A673 (cell line): ENCODE results near the gene SLFN11. TPM values are rescaled to one million over a fixed set of nuclear protein-coding genes. Genes with fewer than 3 reads are reported as not detected.
"Not testable (repeated sequence)": the region's sequence is repeated elsewhere in the genome, so short reads cannot be mapped to it uniquely, and the experiment has no call there.

Experiments
- BruUV-seq: library from RNA; stranded (reverse); fragments of 400-500 nt; replicated peaks from 2 replicates; lab custom pipeline; 2021; lab: Mats Ljungman, UMichigan
- CTCF ChIA-PET: fragments of 300-600 bp; sonication (Branson Sonifier 250); formaldehyde crosslinking; loops from one replicate; lab custom pipeline; 2022; ENCODE audit warnings: antibody characterized with exemption; lab: Charles Lee
- POLR2A ChIA-PET: fragments of 300-600 bp; sonication (Branson Sonifier 250); formaldehyde crosslinking; loops from one replicate; lab custom pipeline; 2022; ENCODE audit warnings: antibody characterized with exemption; ENCODE audit not compliant: low non-redundant PET; lab: Charles Lee
- DNase-seq: peaks from one replicate; pipeline ENCODE4 v3.0.0-alpha.2; 2015; ENCODE audit warnings: low spot score
- H3K27ac ChIP-seq: fragments of 200-600 bp; sonication (generic); 2 replicates; pipeline ENCODE4 v1.5.1; 2016; ENCODE audit warnings: mixed run types, low read depth, mild to moderate bottlenecking, mixed read lengths, antibody characterized with exemption, low read length; ENCODE audit not compliant: poor library complexity, severe bottlenecking
- H3K27me3 ChIP-seq: fragments of 200-600 bp; sonication (generic); replicated peaks from 2 replicates; pipeline ENCODE4 v1.6.1; 2017; ENCODE audit warnings: mixed run types, low read depth, mild to moderate bottlenecking, mixed read lengths, antibody characterized with exemption, low read length; ENCODE audit not compliant: insufficient read depth, poor library complexity
- H3K36me3 ChIP-seq: fragments of 200-600 bp; sonication (generic); 2 replicates; pipeline ENCODE4 v1.6.1; 2016; ENCODE audit warnings: mixed run types, mild to moderate bottlenecking, mixed read lengths, antibody characterized with exemption, low read length; ENCODE audit not compliant: insufficient read depth, poor library complexity, severe bottlenecking
- H3K4me1 ChIP-seq: fragments of 200-600 bp; sonication (generic); 2 replicates; pipeline ENCODE4 v1.6.1; 2017; ENCODE audit warnings: mixed run types, mild to moderate bottlenecking, mixed read lengths, antibody characterized with exemption, low read length; ENCODE audit not compliant: insufficient read depth, poor library complexity, severe bottlenecking
- H3K4me3 ChIP-seq: fragments of 200-600 bp; sonication (generic); 2 replicates; pipeline ENCODE4 v1.5.1; 2016; ENCODE audit warnings: low read depth, mixed run types, mild to moderate bottlenecking, mixed read lengths, low read length; ENCODE audit not compliant: poor library complexity, severe bottlenecking
- H3K9me3 ChIP-seq: fragments of 200-600 bp; sonication (generic); 2 replicates; pipeline ENCODE4 v1.6.1; 2016; ENCODE audit warnings: mixed run types, low read depth, mild to moderate bottlenecking, mixed read lengths, antibody characterized with exemption, low read length; ENCODE audit not compliant: poor library complexity, severe bottlenecking
- CTCF ChIP-seq: fragments of 300-800, 200-600 bp; sonication (generic); conservative IDR thresholded peaks from 2 replicates; pipeline ENCODE4 v1.5.1; 2017; ENCODE audit warnings: low read depth, mild to moderate bottlenecking, antibody characterized with exemption, low read length, moderate library complexity, mixed read lengths
- EZH2 ChIP-seq: fragments of 200-600 bp; sonication (generic); IDR thresholded peaks from 2 replicates; pipeline ENCODE4 v1.6.1; 2017; ENCODE audit warnings: borderline replicate concordance, low read depth, mild to moderate bottlenecking, mixed read lengths, antibody characterized with exemption, low read length; ENCODE audit not compliant: poor library complexity, severe bottlenecking
- intact Hi-C: fragments of 100-400 bp; cut with micrococcal nuclease; formaldehyde crosslinking; loops from one replicate; pipeline ENCODE4 v1.10.0; 2022; ENCODE audit not compliant: unreplicated experiment
- total RNA-seq: library from RNA; stranded (reverse); gene quantifications from 2 replicates; pipeline ENCODE4 v1.2.3, GENCODE V29; 2021

The SLFN11 gene
- total RNA-seq, 1 experiment from 2014 or later, result 141 TPM

GRCh38 chr17:35312790-35313711, 60.4 kb downstream of the SLFN11 start:
- Histone ChIP-seq H3K4me3 (no peak overlapping the region), H3K9me3 (no peaks in the 10 kb centered on the region)
- CTCF ChIA-PET, result interaction anchor here (0.6 kb wide), 1 partner anchor 491 kb away, joined by 9 read pairs; no protein-coding TSS in a partner anchor

GRCh38 chr17:35312346-35312745, 61.1 kb downstream of the SLFN11 start:
- H3K4me1 ChIP-seq, result peaks cover 5% of the 10 kb centered on the region
- no peaks in the 10 kb centered on the region for H3K27me3 ChIP-seq
- DNase-seq, result no peak
- ChIA-PET POLR2A (no interaction called here), CTCF (interaction anchor here (0.6 kb wide), 1 partner anchor 492 kb away, joined by 9 read pairs; no protein-coding TSS in a partner anchor)
- no TSS peak for BruUV-seq
- no peak overlapping the region for H3K27ac ChIP-seq
- no peak overlapping the region for H3K4me3 ChIP-seq
- intact Hi-C loops, result loop anchor here (2.0 to 10.0 kb wide), 2 partner anchors 228 to 432 kb away; no protein-coding TSS in a partner anchor
- H3K36me3 ChIP-seq, result no peaks in the 10 kb centered on the region
- no peaks in the 10 kb centered on the region for H3K9me3 ChIP-seq
- TF ChIP-seq EZH2, result no peak
- no peak for TF ChIP-seq CTCF

More at GRCh38 chr17:35312790-35313711, 60.4 kb downstream of the SLFN11 start:
- intact Hi-C loops, result loop anchor here (2.0 to 10.0 kb wide), 2 partner anchors 228 to 432 kb away; no protein-coding TSS in a partner anchor
- H3K4me1 ChIP-seq, result peaks cover 5% of the 10 kb centered on the region
- H3K27ac ChIP-seq, result peak overlapping the region; percentile 61
- H3K27me3 ChIP-seq, result no peaks in the 10 kb centered on the region
- TF ChIP-seq CTCF, result peak; percentile 66
- no peak for TF ChIP-seq EZH2
- no peaks in the 10 kb centered on the region for H3K36me3 ChIP-seq
- POLR2A ChIA-PET, result no interaction called here
- BruUV-seq, result no TSS peak
- DNase-seq, result peak; percentile 64

GRCh38 chr17:35309345-35309744, 64.1 kb downstream of the SLFN11 start:
- DNase-seq, POLR2A ChIA-PET, BruUV-seq, H3K4me3 ChIP-seq, H3K27me3 ChIP-seq, H3K36me3 ChIP-seq, H3K9me3 ChIP-seq, intact Hi-C loops, CTCF ChIA-PET, H3K4me1 ChIP-seq, H3K27ac ChIP-seq: not testable (repeated sequence)

Other genes starting within 250 kb of the SLFN11 start
- gene NLE1, start 231.3 kb downstream of the SLFN11 start, total RNA-seq, result 18.1 and 23.3 TPM in 2 replicates
- gene UNC45B, start 225.8 kb downstream of the SLFN11 start, total RNA-seq, result not detected in 2 replicates
- not detected in 2 replicates for gene SLC35G3, start 179.2 kb downstream of the SLFN11 start, total RNA-seq
- 5.2 and 5.3 TPM in 2 replicates for gene SLFN5, start 130.5 kb downstream of the SLFN11 start, total RNA-seq
- gene SLFN12, start 58.9 kb upstream of the SLFN11 start, total RNA-seq, result 8.1 and 13.2 TPM in 2 replicates
- 31.6 and 34.0 TPM in 2 replicates for gene SLFN13, start 75.1 kb upstream of the SLFN11 start, total RNA-seq
- 1.6 and 2.7 TPM in 2 replicates for gene SLFN12L, start 164.1 kb upstream of the SLFN11 start, total RNA-seq
- not detected in 2 replicates for gene SLFN14, start 187.2 kb upstream of the SLFN11 start, total RNA-seq
- gene PEX12, start 204.9 kb upstream of the SLFN11 start, total RNA-seq, result 2.5 and 3.2 TPM in 2 replicates
- gene AP2B1, start 213.7 kb upstream of the SLFN11 start, total RNA-seq, result 117 and 124 TPM in 2 replicates